WTC11 (cell line): ENCODE measurements around the gene CCR8. TPM values are rescaled to one million over a fixed set of nuclear protein-coding genes. Genes with fewer than 3 reads are reported as not detected.

ENCODE experiments used
- ATAC-seq: fragments of 200-7000 bp; cut with Tn5 transposase; 2 replicates; pipeline ENCODE4 v1.10.0; 2021; ENCODE audit warnings: mild to moderate bottlenecking, moderate library complexity
- CTCF ChIA-PET: fragments of 300-600 bp; sonication (Branson Sonifier 250); formaldehyde crosslinking; loops from one replicate; lab custom pipeline; 2021; ENCODE audit warnings: antibody characterized with exemption; lab: Charles Lee
- POLR2A ChIA-PET: fragments of 350-600 bp; sonication (Branson Sonifier 250); formaldehyde crosslinking; loops from one replicate; lab custom pipeline; 2021; ENCODE audit warnings: antibody characterized with exemption; lab: Charles Lee
- DNase-seq: peaks from one replicate; pipeline ENCODE4 v3.0.0; 2021; ENCODE audit warnings: low spot score
- H3K27ac Mint-ChIP-seq: 2 replicates; pipeline ENCODE4 v1.8.0; 2021; ENCODE audit warnings: mixed read lengths
- H3K27me3 Mint-ChIP-seq: 2 replicates; pipeline ENCODE4 v1.8.0; 2021; ENCODE audit warnings: low read depth, mild to moderate bottlenecking, moderate library complexity, mixed read lengths
- H3K36me3 Mint-ChIP-seq: 2 replicates; pipeline ENCODE4 v1.8.0; 2021; ENCODE audit warnings: mixed read lengths
- H3K4me1 Mint-ChIP-seq: 2 replicates; pipeline ENCODE4 v1.8.0; 2022; ENCODE audit warnings: mixed read lengths
- H3K4me3 Mint-ChIP-seq: 2 replicates; pipeline ENCODE4 v1.8.0; 2021; ENCODE audit warnings: mild to moderate bottlenecking, moderate library complexity, mixed read lengths
- H3K9me3 Mint-ChIP-seq: 2 replicates; pipeline ENCODE4 v1.8.0; 2021; ENCODE audit warnings: mixed read lengths
- ATF3 ChIP-seq: sonication (generic); formaldehyde crosslinking; conservative IDR thresholded peaks from 2 replicates; pipeline ENCODE4 v1.8.1; 2022; ENCODE audit warnings: mild to moderate bottlenecking, missing genetic modification reagents
- CBFB ChIP-seq: sonication (generic); formaldehyde crosslinking; IDR thresholded peaks from 2 replicates; pipeline ENCODE4 v1.8.1; 2022; ENCODE audit warnings: mild to moderate bottlenecking, low read depth, missing genetic modification reagents
- E2F5 ChIP-seq: sonication (generic); formaldehyde crosslinking; IDR thresholded peaks from 2 replicates; pipeline ENCODE4 v1.8.1; 2022; ENCODE audit warnings: mild to moderate bottlenecking, moderate library complexity, missing genetic modification reagents
- EMX1 ChIP-seq: fragments of 250-450 bp; sonication (Bioruptor Pico); IDR thresholded peaks from 2 replicates; pipeline ENCODE4 v1.8.0; 2021; ENCODE audit warnings: mild to moderate bottlenecking
- FOXK1 ChIP-seq: sonication (generic); formaldehyde crosslinking; IDR thresholded peaks from 2 replicates; pipeline ENCODE4 v1.8.0; 2022; ENCODE audit warnings: mild to moderate bottlenecking, moderate library complexity, missing genetic modification reagents
- GABPB1 ChIP-seq: sonication (generic); formaldehyde crosslinking; IDR thresholded peaks from 2 replicates; pipeline ENCODE4 v1.8.1; 2023; ENCODE audit warnings: mild to moderate bottlenecking, missing genetic modification reagents
- NR1H2 ChIP-seq: sonication (generic); formaldehyde crosslinking; IDR thresholded peaks from 2 replicates; pipeline ENCODE4 v1.9.0; 2021; ENCODE audit warnings: mild to moderate bottlenecking, moderate library complexity, missing genetic modification reagents
- PRDM15 ChIP-seq: sonication (generic); formaldehyde crosslinking; IDR thresholded peaks from 2 replicates; pipeline ENCODE4 v1.8.0; 2022; ENCODE audit warnings: missing genetic modification reagents
- PREB ChIP-seq: sonication (generic); formaldehyde crosslinking; IDR thresholded peaks from 2 replicates; pipeline ENCODE4 v1.8.1; 2022; ENCODE audit warnings: mild to moderate bottlenecking, missing genetic modification reagents, moderate library complexity, borderline replicate concordance
- TEAD1 ChIP-seq: sonication (generic); formaldehyde crosslinking; IDR thresholded peaks from 2 replicates; pipeline ENCODE4 v1.8.0; 2022; ENCODE audit warnings: mild to moderate bottlenecking, missing genetic modification reagents
- ZNF263 ChIP-seq: sonication (generic); formaldehyde crosslinking; IDR thresholded peaks from 2 replicates; pipeline ENCODE4 v1.8.1; 2022; ENCODE audit warnings: low read depth, mild to moderate bottlenecking, moderate library complexity, missing genetic modification reagents
- ZNF396 ChIP-seq: fragments of 250-450 bp; sonication (Bioruptor Pico); IDR thresholded peaks from 2 replicates; pipeline ENCODE4 v1.8.0; 2021; ENCODE audit warnings: mild to moderate bottlenecking, moderate library complexity, borderline replicate concordance
- ZNF416 ChIP-seq: fragments of 250-450 bp; sonication (Bioruptor Pico); IDR thresholded peaks from 2 replicates; pipeline ENCODE4 v1.9.0; 2021; ENCODE audit warnings: mild to moderate bottlenecking, inconsistent platforms
- ZNF512 ChIP-seq: sonication (generic); formaldehyde crosslinking; IDR thresholded peaks from 2 replicates; pipeline ENCODE4 v1.8.1; 2022; ENCODE audit warnings: missing genetic modification reagents, borderline replicate concordance
- total RNA-seq: library from RNA; stranded (reverse); gene quantifications from 3 replicates; pipeline ENCODE4 v1.2.3, GENCODE V29; 2021
- TF ChIP-seq, protein P1 (sequence below): sonication (generic); formaldehyde crosslinking; IDR thresholded peaks from 2 replicates; pipeline ENCODE4 v1.8.1; 2023; ENCODE audit warnings: mild to moderate bottlenecking, missing genetic modification reagents, moderate library complexity
- TF ChIP-seq, protein P2 (sequence below): fragments of 250-450 bp; sonication (Bioruptor Pico); IDR thresholded peaks from 2 replicates; pipeline ENCODE4 v1.9.0; 2021; ENCODE audit warnings: mild to moderate bottlenecking, borderline replicate concordance
- TF ChIP-seq, protein P3 (sequence below): sonication (generic); formaldehyde crosslinking; IDR thresholded peaks from 2 replicates; pipeline ENCODE4 v1.8.0; 2022; ENCODE audit warnings: mild to moderate bottlenecking, missing genetic modification reagents

Gene CCR8
- total RNA-seq, 1 experiment from 2014 or later: 0.33 TPM

DNA sequence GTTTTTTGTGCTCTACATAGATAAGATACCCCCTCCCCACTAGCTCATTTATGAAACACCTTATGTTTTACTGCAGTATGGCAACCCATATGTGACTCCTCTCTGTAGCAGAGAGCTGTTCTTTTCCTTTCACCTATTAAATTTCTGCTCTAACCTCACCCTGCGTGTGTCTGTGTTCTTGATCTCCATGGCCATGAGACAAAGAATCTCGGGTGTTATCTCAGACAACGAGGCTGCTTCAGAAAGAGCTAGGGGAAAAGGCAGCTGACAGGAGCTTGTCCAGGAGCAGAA, 18.0 kb downstream of the CCR8 start (continued):
- TF ChIP-seq, protein P1, sequence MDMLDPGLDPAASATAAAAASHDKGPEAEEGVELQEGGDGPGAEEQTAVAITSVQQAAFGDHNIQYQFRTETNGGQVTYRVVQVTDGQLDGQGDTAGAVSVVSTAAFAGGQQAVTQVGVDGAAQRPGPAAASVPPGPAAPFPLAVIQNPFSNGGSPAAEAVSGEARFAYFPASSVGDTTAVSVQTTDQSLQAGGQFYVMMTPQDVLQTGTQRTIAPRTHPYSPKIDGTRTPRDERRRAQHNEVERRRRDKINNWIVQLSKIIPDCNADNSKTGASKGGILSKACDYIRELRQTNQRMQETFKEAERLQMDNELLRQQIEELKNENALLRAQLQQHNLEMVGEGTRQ: no peak

- Mint-ChIP-seq H3K36me3 (no peaks in the 10 kb centered on the region), H3K27me3 (no peaks in the 10 kb centered on the region), H3K4me1 (peaks cover 28% of the 10 kb centered on the region), H3K9me3 (no peaks in the 10 kb centered on the region), H3K4me3 (no peak overlapping the region), H3K27ac (no peak overlapping the region)
- ATAC-seq: no peak
- TF ChIP-seq E2F5 (CRISPR knock-in tag) (no peak), ZNF263 (CRISPR knock-in tag) (no peak), ZNF416 (CRISPR knock-in tag) (no peak), ATF3 (CRISPR knock-in tag) (no peak), TEAD1 (CRISPR knock-in tag) (no peak), GABPB1 (CRISPR knock-in tag) (no peak), ZNF512 (CRISPR knock-in tag) (no peak), NR1H2 (CRISPR knock-in tag) (no peak), PREB (no peak), FOXK1 (no peak), PRDM15 (CRISPR knock-in tag) (no peak), EMX1 (CRISPR knock-in tag) (no peak), ZNF396 (CRISPR knock-in tag) (no peak), CBFB (CRISPR knock-in tag) (no peak)
- TF ChIP-seq, protein P2, sequence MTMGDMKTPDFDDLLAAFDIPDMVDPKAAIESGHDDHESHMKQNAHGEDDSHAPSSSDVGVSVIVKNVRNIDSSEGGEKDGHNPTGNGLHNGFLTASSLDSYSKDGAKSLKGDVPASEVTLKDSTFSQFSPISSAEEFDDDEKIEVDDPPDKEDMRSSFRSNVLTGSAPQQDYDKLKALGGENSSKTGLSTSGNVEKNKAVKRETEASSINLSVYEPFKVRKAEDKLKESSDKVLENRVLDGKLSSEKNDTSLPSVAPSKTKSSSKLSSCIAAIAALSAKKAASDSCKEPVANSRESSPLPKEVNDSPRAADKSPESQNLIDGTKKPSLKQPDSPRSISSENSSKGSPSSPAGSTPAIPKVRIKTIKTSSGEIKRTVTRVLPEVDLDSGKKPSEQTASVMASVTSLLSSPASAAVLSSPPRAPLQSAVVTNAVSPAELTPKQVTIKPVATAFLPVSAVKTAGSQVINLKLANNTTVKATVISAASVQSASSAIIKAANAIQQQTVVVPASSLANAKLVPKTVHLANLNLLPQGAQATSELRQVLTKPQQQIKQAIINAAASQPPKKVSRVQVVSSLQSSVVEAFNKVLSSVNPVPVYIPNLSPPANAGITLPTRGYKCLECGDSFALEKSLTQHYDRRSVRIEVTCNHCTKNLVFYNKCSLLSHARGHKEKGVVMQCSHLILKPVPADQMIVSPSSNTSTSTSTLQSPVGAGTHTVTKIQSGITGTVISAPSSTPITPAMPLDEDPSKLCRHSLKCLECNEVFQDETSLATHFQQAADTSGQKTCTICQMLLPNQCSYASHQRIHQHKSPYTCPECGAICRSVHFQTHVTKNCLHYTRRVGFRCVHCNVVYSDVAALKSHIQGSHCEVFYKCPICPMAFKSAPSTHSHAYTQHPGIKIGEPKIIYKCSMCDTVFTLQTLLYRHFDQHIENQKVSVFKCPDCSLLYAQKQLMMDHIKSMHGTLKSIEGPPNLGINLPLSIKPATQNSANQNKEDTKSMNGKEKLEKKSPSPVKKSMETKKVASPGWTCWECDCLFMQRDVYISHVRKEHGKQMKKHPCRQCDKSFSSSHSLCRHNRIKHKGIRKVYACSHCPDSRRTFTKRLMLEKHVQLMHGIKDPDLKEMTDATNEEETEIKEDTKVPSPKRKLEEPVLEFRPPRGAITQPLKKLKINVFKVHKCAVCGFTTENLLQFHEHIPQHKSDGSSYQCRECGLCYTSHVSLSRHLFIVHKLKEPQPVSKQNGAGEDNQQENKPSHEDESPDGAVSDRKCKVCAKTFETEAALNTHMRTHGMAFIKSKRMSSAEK (CRISPR knock-in tag): no peak
- TF ChIP-seq, protein P3, sequence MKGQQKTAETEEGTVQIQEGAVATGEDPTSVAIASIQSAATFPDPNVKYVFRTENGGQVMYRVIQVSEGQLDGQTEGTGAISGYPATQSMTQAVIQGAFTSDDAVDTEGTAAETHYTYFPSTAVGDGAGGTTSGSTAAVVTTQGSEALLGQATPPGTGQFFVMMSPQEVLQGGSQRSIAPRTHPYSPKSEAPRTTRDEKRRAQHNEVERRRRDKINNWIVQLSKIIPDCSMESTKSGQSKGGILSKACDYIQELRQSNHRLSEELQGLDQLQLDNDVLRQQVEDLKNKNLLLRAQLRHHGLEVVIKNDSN (CRISPR knock-in tag): no peak
- no peak for DNase-seq
- CTCF ChIA-PET: interaction anchor here (0.6 kb wide), 1 partner anchor 17 kb away, joined by 3 read pairs; no protein-coding TSS in a partner anchor
- POLR2A ChIA-PET: no interaction called here
Measured at GRCh38 chr3:39349080-39349479, 19.6 kb downstream of the CCR8 start.
